ENCODE results near the gene LMO7. TPM values are rescaled to one million over a fixed set of nuclear protein-coding genes. Genes with fewer than 3 reads are reported as not detected.

The LMO7 gene
- total and polyA plus RNA-seq, 2 of the 4 experiments (the other 2 are of a cell fraction), result 266 to 367 TPM

DNA sequence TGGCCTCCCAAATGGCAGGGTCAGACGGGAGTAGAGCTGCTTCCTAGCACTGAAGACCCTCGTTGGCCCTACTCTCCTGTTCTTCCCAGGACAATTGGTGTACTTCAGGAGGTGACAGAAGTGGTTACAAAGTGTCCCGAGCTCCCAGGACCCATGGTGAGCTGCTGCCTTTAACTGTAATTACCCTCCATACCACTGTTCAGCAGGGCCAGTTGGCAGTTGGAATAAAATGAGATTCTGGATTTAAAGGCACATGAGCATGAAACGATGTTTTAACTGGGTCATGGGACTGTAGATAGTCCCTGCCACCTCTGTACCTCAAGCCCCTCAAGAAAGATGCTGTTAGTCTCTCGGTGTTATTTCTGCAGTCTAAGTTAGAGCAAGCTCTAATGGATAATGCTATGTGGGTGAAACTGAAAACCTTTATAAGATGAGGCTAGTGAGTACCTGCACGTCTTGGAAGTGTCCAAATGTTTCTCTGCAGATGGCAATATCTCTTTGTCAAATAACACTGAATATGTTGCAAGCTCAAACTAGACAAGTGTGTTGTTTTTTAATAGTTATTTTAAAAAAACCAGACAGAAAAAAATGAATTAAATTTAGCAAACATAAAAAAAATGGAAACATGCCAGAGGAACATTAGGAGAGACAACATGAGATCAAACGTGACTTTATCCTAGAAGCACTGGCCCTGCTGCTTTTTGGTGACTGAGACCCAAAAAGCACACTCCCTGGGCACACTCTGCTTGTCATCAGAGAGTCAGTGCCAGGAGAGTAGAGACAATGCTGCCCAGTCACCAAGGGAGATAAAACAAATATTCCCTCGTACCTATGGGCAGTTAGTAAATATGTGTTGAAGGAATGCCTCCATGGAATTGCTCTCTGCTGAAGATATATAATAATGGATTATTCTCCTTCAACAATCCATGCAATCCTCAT, 266.3 kb downstream of the LMO7 start:
- ChIA-PET POLR2A (ENCODE audit: unreplicated experiment) (no interaction called here), CTCF (no interaction called here)
- no peak overlapping the region for H2BK5ac ChIP-seq (ENCODE audit: low read depth, low read length, poor library complexity, severe bottlenecking)
- H4K91ac ChIP-seq (ENCODE audit: insufficient read depth, low read depth, low read length), result no peak overlapping the region
- no peaks in the 10 kb centered on the region for H4K20me1 ChIP-seq (ENCODE audit: insufficient read depth, low read length)
- H4K8ac ChIP-seq (ENCODE audit: low read depth in 2 of 2, low read length in 2 of 2), result no peak overlapping the region
- H4K5ac ChIP-seq (ENCODE audit: low read depth, low read length), result no peak overlapping the region
- H3K4me2 ChIP-seq (ENCODE audit: low read depth, low read length), result no peak overlapping the region
- no peak overlapping the region for H3K4me3 ChIP-seq (ENCODE audit: insufficient read depth, low read depth, low read length)
- H3K36me3 ChIP-seq (ENCODE audit: control insufficient read depth, insufficient read depth, low read length), result no peaks in the 10 kb centered on the region
- H2AFZ ChIP-seq (replicated peaks; ENCODE audit: low read length, poor library complexity), result no peak overlapping the region
- ATAC-seq (ENCODE audit: low read depth) (no peak), DNase-seq (no peak)
- no peak overlapping the region for H3K18ac ChIP-seq (ENCODE audit: low read depth, low read length)
- H2AK5ac ChIP-seq (ENCODE audit: low read depth, low read length), result no peak overlapping the region
- peaks cover 8% of the 10 kb centered on the region for H3K27me3 ChIP-seq (ENCODE audit: control insufficient read depth, insufficient read depth, low read length)
- no peak overlapping the region for H2BK120ac ChIP-seq (ENCODE audit: low read depth, low read length)
- no peaks in the 10 kb centered on the region for H3K79me1 ChIP-seq (ENCODE audit: low read depth in 1 of 2, low read length in 2 of 2)
- H3K14ac ChIP-seq (replicated peaks; ENCODE audit: low read depth, low read length), result no peak overlapping the region
- H2BK20ac ChIP-seq (ENCODE audit: low read depth, low read length), result no peak overlapping the region
- intact Hi-C loops (cut with micrococcal nuclease), result no loop called here
- H3K27ac ChIP-seq (ENCODE audit: insufficient read depth, low read length), result no peak overlapping the region
- no peak overlapping the region for H2AK9ac ChIP-seq (replicated peaks; ENCODE audit: low read depth, low read length, poor library complexity)
- no peak overlapping the region for H3K56ac ChIP-seq (ENCODE audit: extremely low read depth, insufficient read depth, low read length)
- no peak overlapping the region for H3K23ac ChIP-seq (ENCODE audit: low read depth, low read length)
- H3K4me1 ChIP-seq (ENCODE audit: control insufficient read depth, insufficient read depth, low read length), result no peaks in the 10 kb centered on the region; the same call in 1 of the 2 replicates
- no peaks in the 10 kb centered on the region; the same call in 1 of the 2 replicates for H3K9me1 ChIP-seq (ENCODE audit: insufficient read depth, low read length)
- no peak overlapping the region for H3K9ac ChIP-seq (ENCODE audit: low read depth, low read length)
- H3K4ac ChIP-seq (ENCODE audit: low read depth, low read length), result no peak overlapping the region
- no peak overlapping the region for H2BK15ac ChIP-seq (ENCODE audit: low read depth, low read length)
- in situ Hi-C loops (cut with MboI; ENCODE audit: low sequenced_read_pairs), result no loop called here
- no CpG with 5 or more reads among the region's 8 CpGs for WGBS, 2 experiments (ENCODE audit: extremely low coverage in 2 of 2, insufficient read length in 1 of 2)
- H3K9me3 ChIP-seq (ENCODE audit: control insufficient read depth, insufficient read depth, low read length), result no peaks in the 10 kb centered on the region
- BruUV-seq (replicated peaks), result no TSS peak
- dilution Hi-C loops (cut with HindIII; ENCODE audit: low sequenced_read_pairs, unreplicated experiment), result no loop called here
- TF ChIP-seq CHD1 (IDR thresholded peaks at IDR 0.05; ENCODE audit: low read depth, low read length) (no peak), NFE2L2 (IDR thresholded peaks at IDR 0.05; ENCODE audit: low read depth, low read length) (no peak), RFX5 (IDR thresholded peaks at IDR 0.05; ENCODE audit: low read depth, low read length) (no peak), RAD21 (IDR thresholded peaks at IDR 0.05; ENCODE audit: low read length) (no peak), MAFK (IDR thresholded peaks at IDR 0.05; ENCODE audit: low read depth, low read length) (no peak), MXI1 (IDR thresholded peaks at IDR 0.05; ENCODE audit: borderline replicate concordance, low read depth, low read length) (no peak), POLR2A (IDR thresholded peaks at IDR 0.05; ENCODE audit: low read depth, low read length) (no peak), CEBPB (IDR thresholded peaks at IDR 0.05; ENCODE audit: low read depth, low read length) (no peak), BHLHE40 (IDR thresholded peaks at IDR 0.05; ENCODE audit: low read depth, low read length) (no peak), MAZ (IDR thresholded peaks at IDR 0.05; ENCODE audit: borderline replicate concordance, low read depth, low read length) (no peak), SMC3 (IDR thresholded peaks at IDR 0.05; ENCODE audit: low read depth, low read length) (no peak), FOS (IDR thresholded peaks at IDR 0.05; ENCODE audit: low read depth, low read length) (no peak)
- TF ChIP-seq, protein P1, sequence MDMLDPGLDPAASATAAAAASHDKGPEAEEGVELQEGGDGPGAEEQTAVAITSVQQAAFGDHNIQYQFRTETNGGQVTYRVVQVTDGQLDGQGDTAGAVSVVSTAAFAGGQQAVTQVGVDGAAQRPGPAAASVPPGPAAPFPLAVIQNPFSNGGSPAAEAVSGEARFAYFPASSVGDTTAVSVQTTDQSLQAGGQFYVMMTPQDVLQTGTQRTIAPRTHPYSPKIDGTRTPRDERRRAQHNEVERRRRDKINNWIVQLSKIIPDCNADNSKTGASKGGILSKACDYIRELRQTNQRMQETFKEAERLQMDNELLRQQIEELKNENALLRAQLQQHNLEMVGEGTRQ (IDR thresholded peaks at IDR 0.05; ENCODE audit: low read depth, low read length), result no peak
- TF ChIP-seq, protein P2, sequence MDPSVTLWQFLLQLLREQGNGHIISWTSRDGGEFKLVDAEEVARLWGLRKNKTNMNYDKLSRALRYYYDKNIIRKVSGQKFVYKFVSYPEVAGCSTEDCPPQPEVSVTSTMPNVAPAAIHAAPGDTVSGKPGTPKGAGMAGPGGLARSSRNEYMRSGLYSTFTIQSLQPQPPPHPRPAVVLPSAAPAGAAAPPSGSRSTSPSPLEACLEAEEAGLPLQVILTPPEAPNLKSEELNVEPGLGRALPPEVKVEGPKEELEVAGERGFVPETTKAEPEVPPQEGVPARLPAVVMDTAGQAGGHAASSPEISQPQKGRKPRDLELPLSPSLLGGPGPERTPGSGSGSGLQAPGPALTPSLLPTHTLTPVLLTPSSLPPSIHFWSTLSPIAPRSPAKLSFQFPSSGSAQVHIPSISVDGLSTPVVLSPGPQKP (IDR thresholded peaks at IDR 0.05; ENCODE audit: borderline replicate concordance, low read depth, low read length), result no peak
- TF ChIP-seq, protein P3, sequence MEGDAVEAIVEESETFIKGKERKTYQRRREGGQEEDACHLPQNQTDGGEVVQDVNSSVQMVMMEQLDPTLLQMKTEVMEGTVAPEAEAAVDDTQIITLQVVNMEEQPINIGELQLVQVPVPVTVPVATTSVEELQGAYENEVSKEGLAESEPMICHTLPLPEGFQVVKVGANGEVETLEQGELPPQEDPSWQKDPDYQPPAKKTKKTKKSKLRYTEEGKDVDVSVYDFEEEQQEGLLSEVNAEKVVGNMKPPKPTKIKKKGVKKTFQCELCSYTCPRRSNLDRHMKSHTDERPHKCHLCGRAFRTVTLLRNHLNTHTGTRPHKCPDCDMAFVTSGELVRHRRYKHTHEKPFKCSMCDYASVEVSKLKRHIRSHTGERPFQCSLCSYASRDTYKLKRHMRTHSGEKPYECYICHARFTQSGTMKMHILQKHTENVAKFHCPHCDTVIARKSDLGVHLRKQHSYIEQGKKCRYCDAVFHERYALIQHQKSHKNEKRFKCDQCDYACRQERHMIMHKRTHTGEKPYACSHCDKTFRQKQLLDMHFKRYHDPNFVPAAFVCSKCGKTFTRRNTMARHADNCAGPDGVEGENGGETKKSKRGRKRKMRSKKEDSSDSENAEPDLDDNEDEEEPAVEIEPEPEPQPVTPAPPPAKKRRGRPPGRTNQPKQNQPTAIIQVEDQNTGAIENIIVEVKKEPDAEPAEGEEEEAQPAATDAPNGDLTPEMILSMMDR (conservative IDR thresholded peaks at IDR 0.05; ENCODE audit: low read depth, low read length), result no peak
